Mesodermal cell (in vitro differentiated cells): ENCODE measurements around the gene LCP2.

ENCODE experiments used
- H3K27ac ChIP-seq: 2 replicates; pipeline ENCODE4 v1.7.0; 2013; ENCODE audit warnings: mild to moderate bottlenecking, low read depth, low read length, moderate library complexity; ENCODE audit not compliant: severe bottlenecking
- H3K36me3 ChIP-seq: 2 replicates; pipeline ENCODE4 v1.7.1; 2013; ENCODE audit warnings: mild to moderate bottlenecking, low read length, moderate library complexity; ENCODE audit not compliant: control insufficient read depth, insufficient read depth
- H3K4me1 ChIP-seq: one replicate; pipeline ENCODE4 v1.7.1; 2013; ENCODE audit warnings: mild to moderate bottlenecking, low read length; ENCODE audit not compliant: insufficient read depth, control insufficient read depth, poor library complexity, severe bottlenecking
- H3K4me3 ChIP-seq: 2 replicates; pipeline ENCODE4 v1.7.0; 2013; ENCODE audit warnings: low read length, control low read depth, mild to moderate bottlenecking; ENCODE audit not compliant: insufficient read depth, poor library complexity, severe bottlenecking; ENCODE audit errors: extremely low read depth
- H3K9me3 ChIP-seq: 2 replicates; pipeline ENCODE4 v1.7.1; 2013; ENCODE audit warnings: mild to moderate bottlenecking, low read length, moderate library complexity; ENCODE audit not compliant: control insufficient read depth
- WGBS, 2 experiments: methylation state at CpG; one replicate each; pipeline ENCODE4 v1.1.5; 2013; ENCODE audit warnings: missing lambda C conversion rate in 2 of 2; ENCODE audit not compliant: insufficient coverage in 2 of 2; 5-methylcytosine and 5-hydroxymethylcytosine counted together

LCP2 gene

DNA sequence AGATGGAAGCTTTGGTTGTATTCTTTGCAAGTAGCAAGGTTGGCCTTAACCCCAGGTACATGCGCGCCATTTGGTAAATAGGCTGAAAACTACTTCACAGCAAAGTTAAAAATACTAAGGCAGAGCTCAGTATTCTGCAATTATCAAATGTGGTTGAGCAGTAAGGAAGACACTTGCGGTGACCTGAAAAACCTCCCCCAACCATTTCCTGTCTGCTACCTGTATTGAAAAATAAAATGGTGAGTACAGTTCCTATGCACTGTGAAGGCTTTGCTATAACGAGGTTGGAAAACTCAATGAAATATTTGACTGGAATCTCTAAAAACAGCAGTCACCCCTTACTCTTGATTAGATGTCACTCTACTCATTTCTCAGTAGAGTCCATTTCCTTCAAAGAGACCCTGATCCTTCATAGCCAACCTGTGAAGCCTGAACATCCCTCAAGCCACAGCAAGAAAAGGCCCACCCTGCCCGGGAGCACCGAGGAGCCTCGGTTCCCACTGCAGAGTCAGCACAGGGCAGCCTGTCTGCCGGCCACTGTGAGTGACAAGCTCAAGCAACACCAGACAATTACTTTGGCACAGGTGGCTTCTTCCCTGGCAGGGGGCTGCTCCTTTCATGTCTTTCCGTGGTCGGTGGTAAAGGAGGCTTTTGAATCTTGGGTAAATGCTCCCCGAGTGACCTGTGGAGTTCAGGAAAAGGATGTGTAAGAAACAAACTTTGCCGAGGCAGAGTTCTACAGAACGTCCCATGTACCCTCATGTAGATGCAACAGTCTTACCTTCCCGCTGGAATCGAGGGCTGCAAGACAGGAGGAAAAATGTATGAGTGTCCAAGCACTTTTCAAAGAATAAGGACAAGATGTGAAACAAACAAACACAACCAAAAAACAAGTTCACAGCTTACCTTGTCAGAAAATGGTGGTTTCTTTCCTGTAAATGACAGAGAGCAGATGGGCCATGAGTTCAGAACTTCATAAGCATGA lies 35.2 kb downstream of the LCP2 start:
- Histone ChIP-seq H3K4me1 (peaks cover 7% of the 10 kb centered on the region), H3K27ac (no peak overlapping the region), H3K4me3 (no peak overlapping the region), H3K9me3 (no peaks in the 10 kb centered on the region), H3K36me3 (no peaks in the 10 kb centered on the region)
- 78 to 84% methylated on average over 9 of the region's 15 CpGs for WGBS, 2 experiments

DNA sequence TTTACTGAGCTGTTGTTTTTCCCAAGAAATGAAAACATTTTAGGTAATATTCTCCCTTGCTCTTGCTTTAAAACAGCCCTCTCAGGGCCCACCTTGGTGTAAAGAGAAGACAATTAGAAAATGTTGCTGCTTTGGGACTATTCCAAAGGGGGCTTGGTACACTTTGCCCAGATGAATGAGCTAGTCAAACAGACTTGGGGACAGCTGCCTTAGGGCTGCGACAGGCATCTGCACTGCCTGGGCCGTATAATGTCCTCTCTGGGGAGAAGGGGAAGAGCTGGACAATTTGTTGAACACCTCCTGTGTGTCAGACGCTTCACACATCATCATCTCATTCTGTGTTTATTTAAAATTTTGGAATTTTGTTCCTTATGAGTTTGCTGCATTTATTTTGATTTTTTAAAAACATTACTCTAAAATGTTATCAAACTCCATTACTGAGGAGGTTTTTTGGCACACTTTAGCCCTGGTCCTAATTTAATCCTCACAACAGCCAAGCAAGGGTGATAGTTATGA lies 36.0 kb downstream of the LCP2 start:
- Histone ChIP-seq H3K9me3 (no peaks in the 10 kb centered on the region), H3K27ac (no peak overlapping the region), H3K4me3 (no peak overlapping the region), H3K4me1 (peaks cover 2% of the 10 kb centered on the region), H3K36me3 (no peaks in the 10 kb centered on the region)
- 100% methylated on average over 1 of the region's 3 CpGs; no CpG with 5 or more reads in 1 of the 2 experiments for WGBS, 2 experiments

DNA sequence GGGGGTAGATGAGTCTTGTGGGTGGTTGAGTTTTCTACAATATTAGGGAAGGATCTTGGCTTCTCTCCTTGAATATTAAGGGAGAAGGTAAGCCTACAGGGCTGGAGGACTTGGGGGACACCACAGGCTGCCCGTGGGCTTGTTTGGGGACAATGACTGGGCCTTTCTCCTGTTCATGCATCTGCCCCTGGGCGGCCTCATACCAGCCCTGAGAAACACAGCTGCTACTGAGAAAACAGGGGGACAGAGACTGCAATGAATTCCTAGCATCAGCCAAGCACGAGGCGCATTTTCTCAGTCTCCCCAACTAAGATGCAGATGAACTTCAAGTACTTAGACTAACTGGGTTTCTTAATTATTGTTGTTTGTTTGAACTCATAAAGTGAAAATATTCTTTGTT lies 40.2 kb downstream of the LCP2 start:
- Histone ChIP-seq H3K4me3 (no peak overlapping the region), H3K9me3 (no peaks in the 10 kb centered on the region), H3K4me1 (no peaks in the 10 kb centered on the region), H3K27ac (no peak overlapping the region), H3K36me3 (no peaks in the 10 kb centered on the region)
- WGBS, 2 experiments = 88% methylated on average over 2 to 4 of the region's 4 CpGs

DNA sequence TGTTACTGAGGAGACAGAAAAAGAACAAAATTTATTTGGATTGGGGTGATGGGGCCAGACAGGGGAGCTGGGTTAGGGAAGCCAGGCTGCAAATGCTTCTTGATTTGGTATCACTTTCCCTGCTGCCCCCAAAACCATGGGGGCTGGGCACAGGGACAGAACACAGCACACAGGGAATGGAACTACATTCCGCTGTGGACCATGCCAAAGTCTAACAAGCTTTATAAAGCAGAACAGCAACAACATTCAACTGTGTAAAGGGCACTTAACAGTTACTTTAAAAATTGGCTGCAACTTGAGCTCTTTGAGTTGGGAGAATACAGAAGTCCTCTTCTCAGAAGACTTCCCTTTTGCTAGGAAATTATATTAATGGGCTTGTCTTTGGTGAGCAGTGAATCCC lies 41.0 kb downstream of the LCP2 start:
- H3K36me3 ChIP-seq = no peaks in the 10 kb centered on the region
- no peak overlapping the region for H3K27ac ChIP-seq
- H3K4me1 ChIP-seq = no peaks in the 10 kb centered on the region
- no peaks in the 10 kb centered on the region for H3K9me3 ChIP-seq
- no peak overlapping the region for H3K4me3 ChIP-seq
- WGBS, 2 experiments = 100% methylated on average over 1 of the region's 1 CpG; no CpG with 5 or more reads in 1 of the 2 experiments

DNA sequence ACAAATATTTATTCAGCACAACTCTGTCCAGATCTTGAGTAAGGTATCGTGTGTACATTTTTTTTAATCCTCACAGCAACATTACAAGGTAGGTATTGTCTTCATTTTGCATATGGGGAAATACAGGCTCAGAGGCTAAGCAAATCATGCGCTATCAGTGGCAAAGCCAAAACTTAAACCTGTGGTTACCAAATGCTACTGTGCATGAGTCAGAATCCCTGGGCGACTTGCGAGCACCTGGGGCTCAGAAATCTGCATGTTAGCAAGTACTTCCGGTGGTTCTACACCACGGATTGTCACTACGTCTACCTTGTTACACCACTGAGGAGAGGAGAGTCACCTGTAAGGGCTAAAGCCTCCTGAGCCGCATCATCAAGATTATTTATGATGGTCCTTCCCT lies 43.5 kb downstream of the LCP2 start:
- H3K9me3 ChIP-seq = no peaks in the 10 kb centered on the region
- no peak overlapping the region for H3K4me3 ChIP-seq
- no peak overlapping the region for H3K27ac ChIP-seq
- H3K4me1 ChIP-seq = no peaks in the 10 kb centered on the region
- no peaks in the 10 kb centered on the region for H3K36me3 ChIP-seq
- 67 to 83% methylated on average over 7 to 8 of the region's 8 CpGs for WGBS, 2 experiments

DNA sequence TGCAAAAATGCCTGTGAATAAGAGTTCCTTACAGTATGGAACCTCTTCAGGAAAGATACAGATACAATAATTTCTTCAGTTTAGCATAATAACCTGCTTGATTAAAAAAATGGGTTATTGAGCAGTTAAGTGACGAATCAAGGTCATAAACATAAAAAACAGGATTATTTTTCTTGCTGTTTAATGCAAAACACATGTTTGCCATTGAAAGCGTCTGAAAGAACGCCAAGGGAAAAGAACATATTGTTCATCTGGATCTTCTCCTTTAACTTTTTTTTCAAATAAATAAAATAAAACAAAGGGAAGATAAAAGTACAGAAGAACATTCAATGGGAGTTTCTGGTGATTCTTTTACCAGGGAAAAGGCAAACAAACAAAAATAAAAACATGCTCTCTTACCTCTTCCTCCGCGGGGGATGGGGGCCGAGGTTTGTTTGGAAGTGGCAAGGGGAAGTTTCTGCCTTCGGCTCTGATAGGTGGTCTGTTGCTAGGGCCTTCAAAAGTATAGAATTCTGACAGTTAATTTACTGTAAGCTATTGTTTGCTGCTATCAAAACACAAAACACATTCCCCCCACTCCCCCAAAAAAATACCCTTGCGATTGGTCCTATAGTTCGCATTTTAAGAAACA lies 44.7 kb downstream of the LCP2 start:
- H3K4me3 ChIP-seq = no peak overlapping the region
- H3K36me3 ChIP-seq = no peaks in the 10 kb centered on the region
- H3K27ac ChIP-seq = no peak overlapping the region
- no peaks in the 10 kb centered on the region for H3K4me1 ChIP-seq
- H3K9me3 ChIP-seq = no peaks in the 10 kb centered on the region
- 92% methylated on average over 2 of the region's 9 CpGs; no CpG with 5 or more reads in 1 of the 2 experiments for WGBS, 2 experiments

DNA sequence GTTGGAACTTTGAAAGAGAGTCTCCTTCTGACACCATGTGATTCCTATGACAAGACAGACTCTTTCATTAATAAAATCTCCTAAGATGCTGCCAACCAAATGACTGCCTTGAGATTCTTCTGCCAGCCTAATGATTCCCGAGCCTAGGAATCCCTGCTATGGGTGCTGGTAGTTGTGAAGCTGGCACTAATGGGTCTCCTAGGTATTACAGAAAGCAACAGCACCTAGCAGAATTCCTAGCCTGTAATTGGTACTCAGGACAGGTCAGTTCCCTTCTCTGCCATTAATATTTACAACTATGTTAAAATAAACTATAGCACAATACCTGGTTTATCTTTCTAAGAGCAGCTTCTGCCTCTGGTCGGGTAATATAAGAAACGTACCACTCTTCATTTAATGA lies 45.5 kb downstream of the LCP2 start:
- Histone ChIP-seq H3K9me3 (no peaks in the 10 kb centered on the region), H3K27ac (no peak overlapping the region), H3K36me3 (no peaks in the 10 kb centered on the region), H3K4me1 (no peaks in the 10 kb centered on the region), H3K4me3 (no peak overlapping the region)
- WGBS, 2 experiments = 60% methylated on average over 1 of the region's 3 CpGs; no CpG with 5 or more reads in 1 of the 2 experiments

DNA sequence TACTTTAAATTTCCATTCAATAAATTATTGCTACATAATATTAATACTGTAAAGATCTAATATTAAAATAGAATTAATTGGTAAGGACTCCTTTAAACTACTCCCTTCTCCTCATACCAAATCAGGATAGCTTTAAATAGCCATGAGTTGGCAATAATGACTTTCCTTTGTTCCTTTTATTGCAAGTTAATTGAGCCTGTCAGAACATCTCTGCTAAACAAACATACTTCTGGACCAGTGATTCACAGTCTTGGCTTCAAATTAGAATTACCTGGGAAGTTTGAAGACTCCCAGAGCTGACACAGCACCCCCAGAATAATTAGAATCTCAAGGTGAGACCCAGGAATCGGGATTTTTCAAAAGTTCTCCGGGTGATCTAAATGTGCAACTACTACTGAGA lies 46.1 kb downstream of the LCP2 start:
- Histone ChIP-seq H3K36me3 (no peaks in the 10 kb centered on the region), H3K27ac (no peak overlapping the region), H3K4me3 (no peak overlapping the region), H3K4me1 (no peaks in the 10 kb centered on the region), H3K9me3 (no peaks in the 10 kb centered on the region)
- 53% methylated on average over 2 of the region's 2 CpGs; no CpG with 5 or more reads in 1 of the 2 experiments for WGBS, 2 experiments

DNA sequence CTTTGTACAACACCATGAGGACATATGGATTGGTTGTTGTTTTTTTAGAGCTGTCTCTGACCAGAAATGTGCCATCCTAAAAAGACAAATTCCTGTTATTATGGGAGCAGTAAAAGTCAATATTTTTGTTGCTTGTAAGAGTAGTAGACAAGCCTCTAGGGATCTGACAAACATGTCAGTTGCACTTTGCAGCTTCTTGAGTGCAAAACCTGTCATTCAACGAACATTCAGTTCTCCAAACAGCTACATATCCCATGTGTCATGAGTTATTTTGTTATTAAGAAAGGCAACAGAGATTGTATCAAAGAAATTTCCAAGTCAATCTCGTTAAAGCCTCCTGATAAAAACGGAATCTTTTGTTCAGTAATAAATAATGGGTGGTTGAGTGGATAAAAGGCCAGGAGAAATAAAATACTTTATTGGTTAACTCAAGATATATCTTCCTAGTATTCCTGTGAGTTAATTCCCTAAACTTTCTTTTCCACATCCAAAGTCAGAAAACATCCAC lies 46.7 kb downstream of the LCP2 start:
- Histone ChIP-seq H3K27ac (no peak overlapping the region), H3K4me1 (no peaks in the 10 kb centered on the region), H3K4me3 (no peak overlapping the region), H3K9me3 (no peaks in the 10 kb centered on the region), H3K36me3 (no peaks in the 10 kb centered on the region)
- no CpG with 5 or more reads among the region's 3 CpGs for WGBS, 2 experiments

DNA sequence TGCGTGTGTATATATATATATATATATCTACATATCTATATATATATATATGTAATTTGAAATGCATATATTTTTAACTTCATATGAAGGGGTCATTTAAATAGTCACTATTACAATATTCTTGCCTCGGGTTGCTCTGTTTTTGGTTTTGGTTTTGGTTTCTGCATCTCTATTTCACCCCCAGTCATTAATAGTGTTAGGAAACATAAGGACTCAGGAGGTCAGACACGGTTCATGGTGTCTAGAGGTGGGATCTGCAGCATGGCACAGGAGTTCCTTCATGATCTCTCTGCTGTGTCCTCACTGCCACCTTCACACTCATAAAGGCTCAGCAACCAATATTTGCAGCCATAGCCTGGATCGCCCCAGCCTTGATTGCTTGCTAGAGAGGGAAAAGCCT lies 48.2 kb downstream of the LCP2 start:
- WGBS, 2 experiments = 100% methylated on average over 1 of the region's 4 CpGs
- no peaks in the 10 kb centered on the region for H3K4me1 ChIP-seq

More for the DNA sequence above, 48.2 kb downstream of the LCP2 start:
- Histone ChIP-seq H3K9me3 (no peaks in the 10 kb centered on the region), H3K4me3 (no peak overlapping the region), H3K27ac (no peak overlapping the region), H3K36me3 (no peaks in the 10 kb centered on the region)
